Astrocyte (in vitro differentiated cells and primary cell): ENCODE data around the gene C16orf54. TPM values are rescaled to one million over a fixed set of nuclear protein-coding genes. Genes with fewer than 3 reads are reported as not detected.

Source experiments
- DNase-seq: peaks from one replicate; pipeline ENCODE4 v3.0.0-alpha.2; 2010; ENCODE audit warnings: low read depth
- FAIRE-seq: peaks from 2 replicates; lab custom pipeline; 2011; peaks lifted over from hg19 to GRCh38; lab: Jason Lieb, UNC
- H2AFZ ChIP-seq: 2 replicates; pipeline ENCODE4 v1.6.0; 2012; ENCODE audit warnings: low read depth, low read length, inconsistent platforms
- H3K27ac ChIP-seq: 2 replicates; pipeline ENCODE4 v1.5.1; 2011; ENCODE audit warnings: low read depth, low read length, inconsistent platforms
- H3K27me3 ChIP-seq: 2 replicates; pipeline ENCODE4 v1.6.0; 2011; ENCODE audit warnings: low read length, inconsistent platforms; ENCODE audit not compliant: insufficient read depth
- H3K36me3 ChIP-seq: 2 replicates; pipeline ENCODE4 v1.5.1; 2011; ENCODE audit warnings: low read length, inconsistent platforms; ENCODE audit not compliant: insufficient read depth
- H3K4me1 ChIP-seq: 2 replicates; pipeline ENCODE4 v1.5.1; 2011; ENCODE audit warnings: low read length, inconsistent platforms; ENCODE audit not compliant: insufficient read depth
- H3K4me2 ChIP-seq: 2 replicates; pipeline ENCODE4 v1.6.0; 2012; ENCODE audit warnings: low read length, inconsistent platforms
- H3K4me3 ChIP-seq: 2 replicates; pipeline ENCODE4 v1.5.1; 2011; ENCODE audit warnings: low read depth, mild to moderate bottlenecking, low read length, inconsistent platforms; ENCODE audit not compliant: insufficient read depth
- H3K79me2 ChIP-seq: 2 replicates; pipeline ENCODE4 v1.6.0; 2012; ENCODE audit warnings: mild to moderate bottlenecking, low read length, inconsistent platforms; ENCODE audit not compliant: insufficient read depth
- H3K9ac ChIP-seq: 2 replicates; pipeline ENCODE4 v1.6.0; 2012; ENCODE audit warnings: mild to moderate bottlenecking, low read length, inconsistent platforms
- H3K9me3 ChIP-seq: 2 replicates; pipeline ENCODE4 v1.5.1; 2012; ENCODE audit warnings: low read depth, mild to moderate bottlenecking, low read length, inconsistent platforms; ENCODE audit not compliant: insufficient read depth
- H4K20me1 ChIP-seq: 2 replicates; pipeline ENCODE4 v1.6.0; 2012; ENCODE audit warnings: low read length, inconsistent platforms; ENCODE audit not compliant: insufficient read depth
- H3K27ac Mint-ChIP-seq: one replicate; pipeline ENCODE4 v1.8.0; 2021; ENCODE audit warnings: mild to moderate bottlenecking, mixed read lengths; ENCODE audit not compliant: unreplicated experiment
- H3K27me3 Mint-ChIP-seq: one replicate; pipeline ENCODE4 v1.8.0; 2021; ENCODE audit warnings: low read depth, mixed read lengths; ENCODE audit not compliant: unreplicated experiment
- H3K36me3 Mint-ChIP-seq: one replicate; pipeline ENCODE4 v1.8.0; 2021; ENCODE audit warnings: low read depth, mixed read lengths; ENCODE audit not compliant: unreplicated experiment
- H3K4me1 Mint-ChIP-seq: one replicate; pipeline ENCODE4 v1.8.0; 2021; ENCODE audit warnings: low read depth, mixed read lengths; ENCODE audit not compliant: unreplicated experiment
- H3K4me3 Mint-ChIP-seq: one replicate; pipeline ENCODE4 v1.8.0; 2021; ENCODE audit warnings: mild to moderate bottlenecking, moderate library complexity, mixed read lengths; ENCODE audit not compliant: unreplicated experiment
- H3K9me3 Mint-ChIP-seq: one replicate; pipeline ENCODE4 v1.8.0; 2021; ENCODE audit warnings: mild to moderate bottlenecking, mixed read lengths; ENCODE audit not compliant: unreplicated experiment
- CTCF ChIP-seq: IDR thresholded peaks from 2 replicates; pipeline ENCODE4 v1.5.1; 2011; ENCODE audit warnings: low read depth, mild to moderate bottlenecking, inconsistent platforms, low read length, moderate library complexity; ENCODE audit not compliant: insufficient read depth
- EZH2 ChIP-seq: IDR thresholded peaks from 2 replicates; pipeline ENCODE4 v1.6.1; 2012; ENCODE audit warnings: mild to moderate bottlenecking, low read length, inconsistent platforms; ENCODE audit not compliant: insufficient read depth
- total RNA-seq: library from RNA; stranded (reverse); gene quantifications from 2 replicates; pipeline ENCODE4 v1.2.1, GENCODE V29; 2021

Gene C16orf54
- total RNA-seq, 1 donor from 2014 or later, result not detected

DNA sequence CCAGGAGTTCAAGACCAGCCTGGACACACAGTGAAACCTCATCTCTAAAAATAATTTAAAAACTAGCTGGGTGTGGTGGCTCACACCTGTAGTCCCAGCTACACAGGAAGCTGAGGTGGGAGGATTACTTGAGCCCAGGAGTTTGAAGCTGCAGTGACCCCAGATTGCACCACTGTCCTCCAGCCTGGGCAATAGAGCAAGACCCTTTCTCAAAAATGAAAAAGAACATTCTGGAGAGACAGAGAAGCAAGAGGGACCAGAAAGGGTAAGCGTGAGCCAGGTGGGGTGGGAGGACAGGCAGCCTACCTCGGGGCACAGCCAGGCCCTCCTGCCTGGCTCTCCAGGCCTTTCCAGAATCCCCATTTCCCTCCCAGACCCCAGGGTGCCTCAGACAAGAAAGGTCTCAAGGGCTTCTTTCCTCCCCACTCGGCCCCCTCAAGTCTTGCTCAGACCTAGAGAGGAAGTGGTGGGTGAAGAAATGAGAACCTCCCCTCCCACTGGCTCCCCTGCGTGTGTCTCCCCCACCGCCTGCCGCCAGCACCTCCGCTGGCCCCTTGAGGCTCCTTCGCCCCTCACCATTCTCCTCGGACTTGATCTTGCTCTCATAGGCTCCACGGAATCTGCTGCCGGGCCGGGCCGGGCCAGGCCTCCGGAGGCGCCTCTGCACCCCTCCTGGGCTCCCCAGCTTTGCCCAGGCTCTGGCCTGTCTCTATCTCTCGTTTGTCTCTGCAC lies 503 bp downstream of the C16orf54 start:
- Histone ChIP-seq H2AFZ (no peak overlapping the region), H3K4me2 (no peak overlapping the region), H3K36me3 (no peaks in the 10 kb centered on the region), H3K27me3 (peaks cover 4% of the 10 kb centered on the region), H3K9ac (no peak overlapping the region), H4K20me1 (no peaks in the 10 kb centered on the region), H3K9me3 (no peaks in the 10 kb centered on the region), H3K27ac (no peak overlapping the region), H3K79me2 (no peaks in the 10 kb centered on the region), H3K4me3 (no peak overlapping the region), H3K4me1 (no peaks in the 10 kb centered on the region)
- H3K4me3 Mint-ChIP-seq, result no peak overlapping the region
- H3K4me1 Mint-ChIP-seq, result no peaks in the 10 kb centered on the region
- H3K27me3 Mint-ChIP-seq, result peaks cover 17% of the 10 kb centered on the region
- H3K27ac Mint-ChIP-seq, result no peak overlapping the region
- H3K9me3 Mint-ChIP-seq, result no peaks in the 10 kb centered on the region
- no peaks in the 10 kb centered on the region for H3K36me3 Mint-ChIP-seq
- no peak for FAIRE-seq
- TF ChIP-seq CTCF (no peak), EZH2 (no peak)
- DNase-seq, result no peak

DNA sequence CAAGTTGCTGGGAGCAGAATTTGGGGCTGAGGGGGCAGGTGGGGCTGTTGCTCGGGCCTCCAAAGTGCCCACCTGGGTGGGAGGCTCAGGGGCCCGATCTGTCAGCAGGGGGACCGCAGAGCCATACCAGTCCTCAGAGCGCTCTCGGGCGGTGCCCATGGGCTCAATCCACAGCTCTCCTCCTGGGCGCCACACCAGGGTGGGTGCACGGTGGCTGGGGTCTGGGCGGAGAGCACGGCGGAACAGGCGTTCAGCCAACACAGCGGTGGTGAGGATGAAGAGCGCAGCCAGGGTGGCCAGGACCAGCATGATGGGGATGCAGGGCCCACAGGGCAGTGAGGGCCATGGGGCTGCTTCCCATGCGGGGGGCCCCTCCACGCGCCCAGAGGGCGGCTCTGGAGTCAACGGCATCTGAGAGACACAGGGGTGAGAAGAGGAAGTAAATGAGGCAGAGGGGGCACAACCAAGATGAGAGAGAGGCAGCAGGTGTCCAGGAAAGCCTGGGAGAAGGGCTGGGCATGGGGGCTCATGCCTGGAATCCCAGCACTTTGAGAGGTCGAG lies 1.2 kb downstream of the C16orf54 start:
- FAIRE-seq, result no peak
- TF ChIP-seq CTCF, result no peak
- TF ChIP-seq EZH2, result no peak
- Histone ChIP-seq H3K4me2 (no peak overlapping the region), H3K79me2 (no peaks in the 10 kb centered on the region), H3K4me1 (no peaks in the 10 kb centered on the region), H3K9me3 (no peaks in the 10 kb centered on the region), H3K4me3 (no peak overlapping the region), H3K9ac (no peak overlapping the region), H3K27ac (no peak overlapping the region), H3K27me3 (peaks cover 5% of the 10 kb centered on the region), H2AFZ (no peak overlapping the region), H4K20me1 (no peaks in the 10 kb centered on the region), H3K36me3 (no peaks in the 10 kb centered on the region)
- no peak for DNase-seq
- Mint-ChIP-seq H3K27me3 (peaks cover 20% of the 10 kb centered on the region), H3K9me3 (no peaks in the 10 kb centered on the region), H3K36me3 (no peaks in the 10 kb centered on the region), H3K4me1 (no peaks in the 10 kb centered on the region), H3K27ac (no peak overlapping the region), H3K4me3 (no peak overlapping the region)
